NCI-H1694 treated with DMSO at 0.1 percent for 48 hours (cell line): ENCODE measurements around the gene DACH1.
"Not testable (repeated sequence)": the region's sequence is repeated elsewhere in the genome, so short reads cannot be mapped to it uniquely, and the experiment has no call there.

Experiments
- DNase-seq: peaks from one replicate; lab custom pipeline; 2025; lab: John Stamatoyannopoulos, UW

DACH1 gene

DNA sequence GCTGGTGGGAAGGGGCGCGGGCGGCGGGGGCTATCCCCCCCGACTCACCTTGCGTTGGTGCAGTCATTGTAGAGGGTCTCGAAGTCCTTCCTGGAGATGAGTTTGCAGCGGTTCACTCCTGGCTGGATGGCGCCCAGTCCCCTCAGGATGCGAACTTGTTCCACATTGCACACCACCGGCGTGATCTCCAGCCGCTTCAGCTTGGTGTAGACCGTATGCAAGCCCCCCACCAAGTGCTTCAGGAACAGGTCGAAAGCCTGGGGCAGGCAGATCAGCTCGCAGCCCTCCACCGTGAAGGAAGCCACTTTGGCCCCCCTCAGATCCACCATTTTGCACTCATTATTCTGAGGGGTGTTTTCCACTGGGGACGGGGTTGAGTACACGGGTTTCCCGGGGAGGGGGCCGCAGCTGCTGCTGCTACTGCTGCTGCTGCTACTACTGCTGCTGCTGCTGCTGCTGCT is 1.1 kb downstream of the DACH1 start:
- DNase-seq = peak; percentile 31

- DNase-seq = no peak
These were observed 1.8 kb downstream of the DACH1 start for GRCh38 chr13:71864986-71865873.

DNA sequence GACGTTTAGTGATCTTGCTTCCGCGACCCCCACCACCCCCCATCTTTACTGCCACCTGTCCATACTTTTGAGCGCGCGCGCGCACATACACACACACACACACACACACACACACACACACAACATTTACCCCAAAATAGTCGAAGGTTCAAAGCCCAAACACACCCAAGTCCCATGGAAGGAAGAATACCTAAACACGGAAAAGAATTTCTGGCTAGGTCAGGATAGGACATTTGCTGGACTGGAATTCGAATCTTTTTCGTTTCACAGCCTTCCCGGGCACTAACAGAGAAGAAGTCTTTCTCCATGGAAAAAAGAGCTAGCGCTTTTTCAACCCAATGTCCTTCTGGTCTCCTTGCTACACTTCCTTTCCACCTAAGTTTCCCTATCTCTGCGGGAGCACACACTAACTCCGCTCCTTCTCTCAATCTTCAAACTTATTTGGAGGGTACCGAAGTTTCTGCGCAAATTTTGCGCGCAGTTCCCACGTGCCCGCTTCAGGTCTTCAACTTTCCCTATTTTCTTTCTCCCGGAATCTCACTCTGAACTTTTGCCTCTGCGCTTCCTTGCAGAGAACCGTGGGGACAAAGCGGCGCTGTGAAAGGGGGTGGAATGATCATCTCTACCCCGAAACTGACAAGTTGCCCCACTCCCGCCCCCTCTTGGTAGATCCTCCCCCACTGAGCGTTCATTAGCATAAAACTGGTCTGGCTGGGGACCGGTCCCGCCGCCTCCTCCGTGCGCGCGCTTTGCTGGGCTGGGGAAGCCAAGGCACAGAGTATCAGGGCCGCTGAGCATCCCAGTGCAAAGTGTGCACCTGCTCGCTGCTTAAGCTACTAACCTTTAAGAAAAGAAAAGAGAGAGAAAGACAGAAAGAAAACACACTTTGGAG is 2.7 kb downstream of the DACH1 start:
- peak; percentile 77 for DNase-seq

DNA sequence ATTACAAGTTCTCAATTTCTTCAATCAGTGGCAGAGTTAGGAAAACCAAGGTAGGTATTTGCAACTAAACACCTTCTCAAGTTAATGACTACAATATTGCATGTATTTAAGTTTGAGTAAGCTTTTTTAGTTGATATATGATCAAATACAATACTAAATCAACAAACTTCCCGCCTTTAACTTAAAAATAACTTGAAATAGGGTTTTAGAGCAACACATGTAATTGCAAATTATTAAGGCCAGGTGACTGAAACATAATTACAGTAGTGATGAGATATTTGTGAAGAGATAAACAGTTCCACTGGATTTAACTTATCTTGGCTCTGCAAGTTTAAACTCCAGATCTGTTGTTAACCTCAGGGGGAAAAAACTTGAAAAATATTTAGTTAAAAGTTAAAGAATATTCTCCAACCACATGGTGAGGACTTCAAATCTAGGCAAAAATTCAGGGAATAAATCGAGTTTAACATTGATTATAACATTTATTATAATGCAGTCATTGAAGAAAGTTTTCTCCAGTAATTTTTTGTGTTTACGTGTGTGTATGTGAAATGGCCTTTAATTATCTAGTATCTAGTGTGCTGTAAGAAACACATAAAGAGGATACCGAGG is 3.6 kb downstream of the DACH1 start:
- no peak for DNase-seq

- DNase-seq = no peak
These were observed 4.5 kb downstream of the DACH1 start for GRCh38 chr13:71862459-71862943.

DNA sequence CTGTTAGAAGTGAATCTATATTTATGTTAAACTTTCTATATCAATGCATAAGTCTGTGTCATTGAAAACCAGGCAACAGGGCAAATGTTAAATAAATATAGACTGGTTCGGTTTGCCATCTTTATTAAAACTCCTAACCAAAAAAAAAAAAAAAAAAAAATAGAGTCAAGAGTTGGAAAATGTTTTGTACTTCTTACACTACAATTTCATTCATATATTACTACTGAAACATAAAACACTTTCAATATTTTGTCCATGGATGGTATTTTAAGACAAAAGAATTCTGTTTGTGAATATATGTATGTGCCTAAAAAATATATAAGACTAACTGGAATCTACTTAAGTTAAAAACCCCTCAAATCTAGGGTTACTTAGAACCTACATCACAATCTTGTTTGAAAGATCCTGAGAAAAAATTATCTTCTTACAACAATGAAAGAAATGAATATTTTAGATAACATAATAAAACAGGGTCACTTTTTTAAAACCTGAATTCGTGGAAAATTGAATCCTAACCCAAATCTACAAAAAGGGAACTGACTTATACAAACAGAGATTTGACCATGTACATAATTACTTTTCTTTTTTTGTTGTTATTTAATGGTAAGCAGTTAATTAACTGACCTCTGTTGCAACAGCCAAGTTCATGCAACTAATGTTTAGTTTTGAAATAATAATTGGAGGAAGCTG is 5.1 kb downstream of the DACH1 start:
- DNase-seq = peak; percentile 17

DNA sequence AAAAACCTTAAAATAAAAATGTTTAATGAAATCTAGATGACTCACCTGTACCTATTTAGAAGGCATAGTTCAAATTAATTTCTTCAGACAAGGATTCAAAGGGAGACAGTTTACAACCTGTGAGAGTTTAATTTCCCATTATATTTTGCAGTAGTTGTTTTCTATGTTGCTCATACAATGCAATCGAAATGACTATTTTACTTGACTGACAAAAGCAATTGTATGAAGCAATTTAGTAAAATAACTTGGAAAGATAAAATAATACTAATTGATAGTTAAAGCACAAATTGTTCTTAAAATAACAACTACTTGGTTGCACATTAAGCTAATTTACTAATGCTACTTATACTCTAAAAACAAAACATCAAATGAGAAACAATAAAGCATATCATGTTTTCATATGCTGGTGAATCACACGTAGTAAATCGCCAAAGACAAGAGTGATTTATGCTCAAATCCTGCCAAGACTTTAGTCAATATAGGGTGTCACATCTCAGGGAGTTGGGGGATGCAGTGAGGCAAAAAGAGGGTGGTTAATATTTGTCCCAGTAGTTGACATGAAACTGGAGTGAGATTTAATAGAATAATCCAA is 6.4 kb downstream of the DACH1 start:
- no peak for DNase-seq

- no peak for DNase-seq
These were observed 8.4 kb downstream of the DACH1 start for GRCh38 chr13:71858647-71859046.

GRCh38 chr13:71856548-71857043 is 10.4 kb downstream of the DACH1 start:
- DNase-seq = no peak

GRCh38 chr13:71854401-71854800 is 12.6 kb downstream of the DACH1 start:
- no peak for DNase-seq

GRCh38 chr13:71853725-71854124 is 13.3 kb downstream of the DACH1 start:
- DNase-seq = no peak

- no peak for DNase-seq
These were observed 14.3 kb downstream of the DACH1 start for GRCh38 chr13:71852736-71853135.

- no peak for DNase-seq
These were observed 15.2 kb downstream of the DACH1 start for GRCh38 chr13:71851498-71852409.

DNA sequence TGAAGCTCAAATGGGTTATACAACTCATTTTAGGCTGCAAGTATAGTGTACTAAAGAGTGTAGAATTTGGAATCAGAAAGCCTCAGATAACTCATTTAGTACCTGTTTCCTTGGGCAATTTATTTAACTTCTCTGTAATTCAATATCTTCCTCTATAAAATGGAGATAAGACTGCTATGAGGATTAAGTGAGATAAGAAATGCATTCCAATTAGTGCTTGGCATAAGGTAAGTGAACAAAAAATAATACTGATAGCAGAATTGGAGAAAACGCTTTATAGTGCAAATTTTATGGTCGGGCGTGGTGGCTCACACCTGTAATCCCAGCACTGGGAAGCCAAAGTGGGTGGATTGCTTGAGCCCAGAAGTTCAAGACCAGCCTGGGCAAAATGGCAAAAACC is 25.0 kb downstream of the DACH1 start:
- DNase-seq = no peak

- DNase-seq = no peak
These were observed 28.2 kb downstream of the DACH1 start for GRCh38 chr13:71838842-71839241.

DNA sequence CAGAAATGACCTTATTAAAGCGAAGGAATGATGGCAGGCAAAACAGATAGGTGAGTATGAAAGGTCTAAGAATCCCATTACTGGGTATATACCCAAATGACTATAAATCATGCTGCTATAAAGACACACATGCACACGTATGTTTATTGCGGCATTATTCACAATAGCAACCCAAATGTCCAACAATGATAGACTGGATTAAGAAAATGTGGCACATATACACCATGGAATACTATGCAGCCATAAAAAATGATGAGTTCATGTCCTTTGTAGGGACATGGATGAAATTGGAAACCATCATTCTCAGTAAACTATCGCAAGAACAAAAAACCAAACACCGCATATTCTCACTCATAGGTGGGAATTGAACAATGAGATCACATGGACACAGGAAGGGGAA is 29.4 kb downstream of the DACH1 start:
- not testable (repeated sequence) for DNase-seq

GRCh38 chr13:71831716-71832115 is 35.3 kb downstream of the DACH1 start:
- DNase-seq = no peak

- DNase-seq = no peak
These were observed 36.3 kb downstream of the DACH1 start for GRCh38 chr13:71830736-71831135.

GRCh38 chr13:71830323-71830722 is 36.7 kb downstream of the DACH1 start:
- DNase-seq = no peak

DNA sequence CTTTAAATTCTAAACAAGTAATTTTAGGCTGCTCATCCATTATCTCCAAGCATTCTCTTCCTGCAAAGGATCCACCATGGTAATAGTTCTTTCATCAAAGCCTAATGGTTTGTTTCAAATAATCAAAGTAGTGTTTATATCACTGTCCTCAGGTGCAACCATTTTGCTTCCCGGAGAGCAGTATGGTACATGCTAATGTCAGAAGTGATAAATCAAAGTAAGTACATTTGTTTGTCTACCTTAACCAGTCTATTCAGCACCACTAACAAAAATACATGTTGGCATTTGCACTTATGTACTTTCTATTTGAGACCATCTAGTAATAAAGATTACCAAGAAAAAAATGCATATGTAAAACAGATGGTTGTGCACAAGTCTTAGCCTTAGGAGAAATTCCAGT is 37.5 kb downstream of the DACH1 start:
- DNase-seq = no peak
